HG02840 (cell line): ENCODE data around the gene PPFIBP2.
A peak's percentile ranks its signal among the peaks of the same experiment; 100 is the strongest.

ENCODE experiments used
- ATAC-seq: cut with Tn5 transposase; IDR thresholded peaks from one replicate; pipeline ENCODE4 v1.9.1; 2021; ENCODE audit warnings: mild to moderate bottlenecking, moderate library complexity, moderate number of reproducible peaks; ENCODE audit not compliant: unreplicated experiment, low FRiP score

Gene PPFIBP2

GRCh38 chr11:7513234-7514098 is at the start of gene PPFIBP2:
PPFIBP2 (plus strand) TSS chr11:7513999; CDS start chr11:7549476, 35,477 bp downstream.
- peak; percentile 71 for ATAC-seq

GRCh38 chr11:7467652-7468051 is 46.1 kb upstream of the PPFIBP2 start:
- peak; percentile 67 for ATAC-seq

- ATAC-seq = no peak
These were observed 44.4 kb upstream of the PPFIBP2 start for GRCh38 chr11:7469351-7469865.

- ATAC-seq = no peak
These were observed 42.7 kb upstream of the PPFIBP2 start for GRCh38 chr11:7471071-7471470.

GRCh38 chr11:7473717-7474116 is 40.1 kb upstream of the PPFIBP2 start:
- peak; percentile 93 for ATAC-seq

GRCh38 chr11:7480113-7480512 is 33.7 kb upstream of the PPFIBP2 start:
- ATAC-seq = no peak

GRCh38 chr11:7484131-7484530 is 29.7 kb upstream of the PPFIBP2 start:
- ATAC-seq = no peak

GRCh38 chr11:7484645-7485044 is 29.2 kb upstream of the PPFIBP2 start:
- no peak for ATAC-seq

- ATAC-seq = no peak
These were observed 28.4 kb upstream of the PPFIBP2 start, which contains the start of gene OLFML1 for GRCh38 chr11:7485186-7486097. OLFML1 (plus strand) TSS chr11:7485506; CDS start chr11:7485876, 370 bp downstream.

GRCh38 chr11:7486098-7486780 is 27.6 kb upstream of the PPFIBP2 start:
- no peak for ATAC-seq

GRCh38 chr11:7486781-7487140 is 27.0 kb upstream of the PPFIBP2 start:
- no peak for ATAC-seq

GRCh38 chr11:7487360-7487759 is 26.4 kb upstream of the PPFIBP2 start:
- no peak for ATAC-seq

GRCh38 chr11:7488681-7489080 is 25.1 kb upstream of the PPFIBP2 start:
- no peak for ATAC-seq

GRCh38 chr11:7489376-7489775 is 24.4 kb upstream of the PPFIBP2 start:
- ATAC-seq = no peak

GRCh38 chr11:7490054-7490453 is 23.7 kb upstream of the PPFIBP2 start:
- no peak for ATAC-seq

- ATAC-seq = no peak
These were observed 23.3 kb upstream of the PPFIBP2 start for GRCh38 chr11:7490535-7490934.

- ATAC-seq = no peak
These were observed 21.5 kb upstream of the PPFIBP2 start for GRCh38 chr11:7492253-7492652.

GRCh38 chr11:7493670-7494069 is 20.1 kb upstream of the PPFIBP2 start:
- ATAC-seq = no peak

GRCh38 chr11:7494086-7494745 is 19.6 kb upstream of the PPFIBP2 start:
- no peak for ATAC-seq
